GM12873 (cell line): ENCODE measurements around the gene ARFGAP1.

Experiments used
- CTCF ChIP-seq: IDR thresholded peaks from 2 replicates; pipeline ENCODE4 v1.5.1; 2012; ENCODE audit warnings: low read depth, mild to moderate bottlenecking, moderate library complexity, low read length, control low read depth; ENCODE audit not compliant: insufficient read depth; ENCODE audit errors: missing control alignments

ARFGAP1 gene

GRCh38 chr20:63336232-63336752, 63.7 kb downstream of the ARFGAP1 start:
- TF ChIP-seq CTCF, result no peak

- TF ChIP-seq CTCF, result no peak
Measured at GRCh38 chr20:63337786-63338420, 65.3 kb downstream of the ARFGAP1 start.
